Measurements from ENCODE around the gene IL1RL2.

The IL1RL2 gene

GRCh38 chr2:102266204-102266603 lies 79.4 kb downstream of the IL1RL2 start:
- no peaks in the 10 kb centered on the region for H3K36me3 ChIP-seq (replicated peaks; ENCODE audit: insufficient read depth, low read length)
- H3K9me2 ChIP-seq (replicated peaks; ENCODE audit: insufficient read depth, low read length) = no peaks in the 10 kb centered on the region
- TF ChIP-seq EZH2 (optimal IDR thresholded peaks at IDR 0.05; ENCODE audit: low read depth, low read length) = no peak
- TF ChIP-seq EZH2phosphoT487 (IDR thresholded peaks at IDR 0.05; ENCODE audit: low read length) = no peak
- no peak for TF ChIP-seq CTCF (IDR thresholded peaks at IDR 0.05; ENCODE audit: low read length)
- H3K4me1 ChIP-seq (ENCODE audit: low read length) = no peaks in the 10 kb centered on the region
- H3K27me3 ChIP-seq (replicated peaks; ENCODE audit: insufficient read depth, low read length) = no peaks in the 10 kb centered on the region
- no peak overlapping the region for H3K4me3 ChIP-seq (ENCODE audit: low read length)
- no peak overlapping the region for H3K4me2 ChIP-seq (ENCODE audit: low read depth, low read length)
- no peak overlapping the region for H3K27ac ChIP-seq (ENCODE audit: low read length)
- no peaks in the 10 kb centered on the region for H3K79me2 ChIP-seq (ENCODE audit: low read length)
- no peak overlapping the region for H2AFZ ChIP-seq (ENCODE audit: low read length)
- no peaks in the 10 kb centered on the region for H3F3A ChIP-seq (ENCODE audit: insufficient read depth, low read length)
- H3K9me3 ChIP-seq (replicated peaks; ENCODE audit: insufficient read depth, low read length) = no peaks in the 10 kb centered on the region
- H4K20me1 ChIP-seq (ENCODE audit: insufficient read depth, low read length) = no peaks in the 10 kb centered on the region
- no peak for DNase-seq
- H3K9ac ChIP-seq (ENCODE audit: low read length) = no peak overlapping the region

- no peak overlapping the region for H3K4me3 ChIP-seq (ENCODE audit: low read length)
- no peak for DNase-seq
- no peaks in the 10 kb centered on the region for H3K9me3 ChIP-seq (replicated peaks; ENCODE audit: insufficient read depth, low read length)
- no peaks in the 10 kb centered on the region for H3K9me2 ChIP-seq (replicated peaks; ENCODE audit: insufficient read depth, low read length)
- H3K36me3 ChIP-seq (replicated peaks; ENCODE audit: insufficient read depth, low read length) = no peaks in the 10 kb centered on the region
- no peaks in the 10 kb centered on the region for H3F3A ChIP-seq (ENCODE audit: insufficient read depth, low read length)
- TF ChIP-seq EZH2 (optimal IDR thresholded peaks at IDR 0.05; ENCODE audit: low read depth, low read length) = no peak
- no peak for TF ChIP-seq EZH2phosphoT487 (IDR thresholded peaks at IDR 0.05; ENCODE audit: low read length)
- no peak for TF ChIP-seq CTCF (IDR thresholded peaks at IDR 0.05; ENCODE audit: low read length)
- H3K79me2 ChIP-seq (ENCODE audit: low read length) = no peaks in the 10 kb centered on the region
- H3K27me3 ChIP-seq (replicated peaks; ENCODE audit: insufficient read depth, low read length) = no peaks in the 10 kb centered on the region
- H2AFZ ChIP-seq (ENCODE audit: low read length) = no peak overlapping the region
- no peaks in the 10 kb centered on the region for H3K4me1 ChIP-seq (ENCODE audit: low read length)
- no peak overlapping the region for H3K9ac ChIP-seq (ENCODE audit: low read length)
- H3K27ac ChIP-seq (ENCODE audit: low read length) = no peak overlapping the region
- H3K4me2 ChIP-seq (ENCODE audit: low read depth, low read length) = no peak overlapping the region
- H4K20me1 ChIP-seq (ENCODE audit: insufficient read depth, low read length) = no peaks in the 10 kb centered on the region
Measured at GRCh38 chr2:102267774-102268173, 81.0 kb downstream of the IL1RL2 start.

GRCh38 chr2:102268510-102269199 lies 81.8 kb downstream of the IL1RL2 start:
- H3K9me3 ChIP-seq (replicated peaks; ENCODE audit: insufficient read depth, low read length) = no peaks in the 10 kb centered on the region
- H3K4me1 ChIP-seq (ENCODE audit: low read length) = no peaks in the 10 kb centered on the region
- no peak overlapping the region for H3K27ac ChIP-seq (ENCODE audit: low read length)
- no peaks in the 10 kb centered on the region for H3K27me3 ChIP-seq (replicated peaks; ENCODE audit: insufficient read depth, low read length)
- H4K20me1 ChIP-seq (ENCODE audit: insufficient read depth, low read length) = no peaks in the 10 kb centered on the region
- no peaks in the 10 kb centered on the region for H3F3A ChIP-seq (ENCODE audit: insufficient read depth, low read length)
- no peak overlapping the region for H3K4me3 ChIP-seq (ENCODE audit: low read length)
- H3K4me2 ChIP-seq (ENCODE audit: low read depth, low read length) = no peak overlapping the region
- no peak overlapping the region for H2AFZ ChIP-seq (ENCODE audit: low read length)
- H3K9me2 ChIP-seq (replicated peaks; ENCODE audit: insufficient read depth, low read length) = no peaks in the 10 kb centered on the region
- TF ChIP-seq CTCF (IDR thresholded peaks at IDR 0.05; ENCODE audit: low read length) (no peak), EZH2 (optimal IDR thresholded peaks at IDR 0.05; ENCODE audit: low read depth, low read length) (no peak), EZH2phosphoT487 (IDR thresholded peaks at IDR 0.05; ENCODE audit: low read length) (no peak)
- no peaks in the 10 kb centered on the region for H3K79me2 ChIP-seq (ENCODE audit: low read length)
- no peak overlapping the region for H3K9ac ChIP-seq (ENCODE audit: low read length)
- no peak for DNase-seq
- no peaks in the 10 kb centered on the region for H3K36me3 ChIP-seq (replicated peaks; ENCODE audit: insufficient read depth, low read length)
